Measurements from ENCODE around the gene GALNT2. TPM values are rescaled to one million over a fixed set of nuclear protein-coding genes. Genes with fewer than 3 reads are reported as not detected.

Gene GALNT2
- total and polyA plus RNA-seq, 2 of the 13 experiments (the other 11 are each of a cell fraction or from before 2014, with no cell fraction given): 39.3 to 39.6 TPM

DNA sequence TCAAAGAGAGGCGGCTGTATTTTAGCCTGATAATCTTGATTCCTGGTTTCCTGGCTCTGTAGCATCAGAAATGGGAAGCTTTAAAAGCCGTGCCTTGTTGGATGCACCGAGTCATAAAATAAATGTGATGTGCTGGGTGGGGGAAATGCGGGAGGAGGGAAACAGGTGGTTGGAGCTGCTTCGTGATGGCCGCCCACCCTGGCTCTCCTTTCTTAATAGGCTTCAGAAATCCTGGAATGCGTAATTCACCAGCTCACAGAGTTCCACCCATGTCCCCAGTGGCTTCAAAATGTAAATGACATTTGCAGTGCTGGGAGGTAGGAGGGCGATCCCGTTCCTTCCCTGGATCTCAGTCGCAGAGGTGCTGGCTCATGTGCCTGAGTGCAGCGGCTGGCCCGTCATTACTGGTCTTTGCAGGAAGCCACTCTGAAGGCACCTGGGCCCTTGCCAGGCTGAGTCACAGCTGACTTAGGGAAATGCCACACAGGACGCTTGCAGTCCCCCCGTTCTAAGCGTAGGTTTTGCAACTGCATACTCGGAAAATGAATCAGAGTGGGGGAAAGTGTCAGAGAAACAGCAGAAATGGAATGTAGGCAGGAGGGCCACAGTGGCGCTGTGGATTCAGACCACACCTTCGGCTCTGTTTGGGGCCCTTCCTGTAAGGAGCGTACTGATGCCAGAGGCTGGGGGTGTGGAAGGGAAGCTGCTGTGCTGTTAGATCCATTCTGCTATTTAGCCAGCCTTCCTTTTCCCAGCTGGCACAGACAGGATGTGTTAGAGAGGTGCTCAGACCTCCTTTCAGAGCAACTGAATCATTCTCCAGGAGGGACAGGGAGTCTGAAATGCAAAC lies 37.6 kb downstream of the GALNT2 start (continued):
- TF ChIP-seq, protein P1, sequence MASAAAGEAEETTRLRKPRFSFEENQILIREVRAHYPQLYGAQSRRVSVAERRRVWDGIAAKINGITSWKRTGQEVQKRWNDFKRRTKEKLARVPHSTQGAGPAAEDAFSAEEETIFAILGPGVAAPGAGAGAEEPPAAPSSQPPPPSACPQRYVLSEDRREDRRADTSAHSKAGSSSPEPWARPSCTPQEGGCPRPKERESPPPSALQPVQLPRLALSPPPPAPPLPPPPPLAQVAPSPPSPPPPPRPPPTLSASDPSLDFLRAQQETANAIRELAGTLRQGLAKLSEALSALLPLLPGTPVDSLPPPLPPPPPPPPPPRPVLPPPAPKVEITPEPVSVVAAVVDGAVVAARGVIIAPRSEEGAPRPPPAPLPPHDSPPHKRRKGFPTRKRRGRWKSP (CRISPR knock-in tag; IDR thresholded peaks at IDR 0.05): no peak
- TF ChIP-seq ZNF556 (CRISPR knock-in tag; IDR thresholded peaks at IDR 0.05; ENCODE audit: borderline replicate concordance): no peak
- TF ChIP-seq FOSL1 (CRISPR knock-in tag; IDR thresholded peaks at IDR 0.05; ENCODE audit: borderline replicate concordance): peak; percentile 73
- TF ChIP-seq XBP1 (CRISPR knock-in tag; IDR thresholded peaks at IDR 0.05): no peak
- no peak for TF ChIP-seq AGO1 (IDR thresholded peaks at IDR 0.05; ENCODE audit: low read depth, low read length, poor library complexity, severe bottlenecking)
- no peak for TF ChIP-seq NR2F6 (IDR thresholded peaks at IDR 0.05)
- peak; percentile 30; the same call in 1 of the 2 replicates for TF ChIP-seq NR2F6 (CRISPR knock-in tag; IDR thresholded peaks at IDR 0.05)
- peak; percentile 17; the same call in 1 of the 2 replicates for TF ChIP-seq ZBTB7A (CRISPR knock-in tag; IDR thresholded peaks at IDR 0.05)
- peak; percentile 90; the same call in 2 of the 3 replicates for TF ChIP-seq MXI1 (IDR thresholded peaks at IDR 0.05; ENCODE audit: borderline replicate concordance, low read depth, low read length)
- peak; percentile 47; the same call in 1 of the 2 replicates for TF ChIP-seq PHF21A (CRISPR knock-in tag; IDR thresholded peaks at IDR 0.05)
- no peak for TF ChIP-seq YEATS4 (CRISPR knock-in tag; IDR thresholded peaks at IDR 0.05; ENCODE audit: borderline replicate concordance)
- TF ChIP-seq IRF2 (CRISPR knock-in tag; IDR thresholded peaks at IDR 0.05): peak; percentile 80
- no peak for TF ChIP-seq ESRRA (CRISPR knock-in tag; IDR thresholded peaks at IDR 0.05; ENCODE audit: low read depth)
- TF ChIP-seq ARID2 (CRISPR knock-in tag; IDR thresholded peaks at IDR 0.05; ENCODE audit: borderline replicate concordance): peak; percentile 87; the same call in 1 of the 2 replicates
- no peak; the same call in 1 of the 2 replicates for TF ChIP-seq JUNB (CRISPR knock-in tag; IDR thresholded peaks at IDR 0.05; ENCODE audit: borderline replicate concordance)
- peak; percentile 91 for TF ChIP-seq CEBPB (IDR thresholded peaks at IDR 0.05; ENCODE audit: borderline replicate concordance, low read depth, low read length)
- TF ChIP-seq, protein P2, sequence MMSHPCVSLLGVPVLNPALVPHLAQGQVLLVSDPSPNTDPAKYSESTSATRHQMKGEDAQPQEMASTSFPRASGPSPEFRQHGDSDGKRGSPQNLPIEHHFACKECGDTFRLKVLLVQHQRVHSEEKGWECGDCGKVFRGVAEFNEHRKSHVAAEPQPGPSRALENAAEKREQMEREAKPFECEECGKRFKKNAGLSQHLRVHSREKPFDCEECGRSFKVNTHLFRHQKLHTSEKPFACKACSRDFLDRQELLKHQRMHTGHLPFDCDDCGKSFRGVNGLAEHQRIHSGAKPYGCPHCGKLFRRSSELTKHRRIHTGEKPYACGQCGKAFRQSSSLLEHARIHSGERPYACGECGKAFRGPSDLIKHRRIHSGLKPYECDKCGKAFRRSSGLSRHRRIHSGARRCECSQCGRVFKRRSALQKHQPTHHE (CRISPR knock-in tag; IDR thresholded peaks at IDR 0.05; ENCODE audit: borderline replicate concordance): no peak
- no peak for TF ChIP-seq SYNCRIP (IDR thresholded peaks at IDR 0.05; ENCODE audit: insufficient read depth, low read depth, low read length)
- peak; percentile 79 for TF ChIP-seq FOXA3 (CRISPR knock-in tag; IDR thresholded peaks at IDR 0.05)
- TF ChIP-seq, protein P3, sequence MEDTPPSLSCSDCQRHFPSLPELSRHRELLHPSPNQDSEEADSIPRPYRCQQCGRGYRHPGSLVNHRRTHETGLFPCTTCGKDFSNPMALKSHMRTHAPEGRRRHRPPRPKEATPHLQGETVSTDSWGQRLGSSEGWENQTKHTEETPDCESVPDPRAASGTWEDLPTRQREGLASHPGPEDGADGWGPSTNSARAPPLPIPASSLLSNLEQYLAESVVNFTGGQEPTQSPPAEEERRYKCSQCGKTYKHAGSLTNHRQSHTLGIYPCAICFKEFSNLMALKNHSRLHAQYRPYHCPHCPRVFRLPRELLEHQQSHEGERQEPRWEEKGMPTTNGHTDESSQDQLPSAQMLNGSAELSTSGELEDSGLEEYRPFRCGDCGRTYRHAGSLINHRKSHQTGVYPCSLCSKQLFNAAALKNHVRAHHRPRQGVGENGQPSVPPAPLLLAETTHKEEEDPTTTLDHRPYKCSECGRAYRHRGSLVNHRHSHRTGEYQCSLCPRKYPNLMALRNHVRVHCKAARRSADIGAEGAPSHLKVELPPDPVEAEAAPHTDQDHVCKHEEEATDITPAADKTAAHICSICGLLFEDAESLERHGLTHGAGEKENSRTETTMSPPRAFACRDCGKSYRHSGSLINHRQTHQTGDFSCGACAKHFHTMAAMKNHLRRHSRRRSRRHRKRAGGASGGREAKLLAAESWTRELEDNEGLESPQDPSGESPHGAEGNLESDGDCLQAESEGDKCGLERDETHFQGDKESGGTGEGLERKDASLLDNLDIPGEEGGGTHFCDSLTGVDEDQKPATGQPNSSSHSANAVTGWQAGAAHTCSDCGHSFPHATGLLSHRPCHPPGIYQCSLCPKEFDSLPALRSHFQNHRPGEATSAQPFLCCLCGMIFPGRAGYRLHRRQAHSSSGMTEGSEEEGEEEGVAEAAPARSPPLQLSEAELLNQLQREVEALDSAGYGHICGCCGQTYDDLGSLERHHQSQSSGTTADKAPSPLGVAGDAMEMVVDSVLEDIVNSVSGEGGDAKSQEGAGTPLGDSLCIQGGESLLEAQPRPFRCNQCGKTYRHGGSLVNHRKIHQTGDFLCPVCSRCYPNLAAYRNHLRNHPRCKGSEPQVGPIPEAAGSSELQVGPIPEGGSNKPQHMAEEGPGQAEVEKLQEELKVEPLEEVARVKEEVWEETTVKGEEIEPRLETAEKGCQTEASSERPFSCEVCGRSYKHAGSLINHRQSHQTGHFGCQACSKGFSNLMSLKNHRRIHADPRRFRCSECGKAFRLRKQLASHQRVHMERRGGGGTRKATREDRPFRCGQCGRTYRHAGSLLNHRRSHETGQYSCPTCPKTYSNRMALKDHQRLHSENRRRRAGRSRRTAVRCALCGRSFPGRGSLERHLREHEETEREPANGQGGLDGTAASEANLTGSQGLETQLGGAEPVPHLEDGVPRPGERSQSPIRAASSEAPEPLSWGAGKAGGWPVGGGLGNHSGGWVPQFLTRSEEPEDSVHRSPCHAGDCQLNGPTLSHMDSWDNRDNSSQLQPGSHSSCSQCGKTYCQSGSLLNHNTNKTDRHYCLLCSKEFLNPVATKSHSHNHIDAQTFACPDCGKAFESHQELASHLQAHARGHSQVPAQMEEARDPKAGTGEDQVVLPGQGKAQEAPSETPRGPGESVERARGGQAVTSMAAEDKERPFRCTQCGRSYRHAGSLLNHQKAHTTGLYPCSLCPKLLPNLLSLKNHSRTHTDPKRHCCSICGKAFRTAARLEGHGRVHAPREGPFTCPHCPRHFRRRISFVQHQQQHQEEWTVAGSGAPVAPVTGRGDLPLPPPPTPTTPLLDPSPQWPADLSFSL (CRISPR knock-in tag; IDR thresholded peaks at IDR 0.05): no peak

Measured in HepG2 (cell line).